ENCODE measurements around the gene NSMF.
"Not testable (repeated sequence)": the region's sequence is repeated elsewhere in the genome, so short reads cannot be mapped to it uniquely, and the experiment has no call there.

NSMF gene

GRCh38 chr9:137454145-137454596 lies 5.0 kb downstream of the NSMF start:
- no peak for TF ChIP-seq CTCF (IDR thresholded peaks at IDR 0.05; ENCODE audit: low read depth, low read length)
- Histone ChIP-seq H3K4me3 (ENCODE audit: low read depth, low read length) (peak overlapping the region; percentile 44), H3K36me3 (peaks cover 59% of the 10 kb centered on the region), H3K9me3 (no peaks in the 10 kb centered on the region), H3K4me1 (peaks cover 32% of the 10 kb centered on the region), H3K27me3 (no peaks in the 10 kb centered on the region)
- peak; percentile 74 for DNase-seq

- Histone ChIP-seq H3K4me3 (ENCODE audit: low read depth, low read length) (no peak overlapping the region), H3K9me3 (no peaks in the 10 kb centered on the region), H3K36me3 (peaks cover 64% of the 10 kb centered on the region), H3K27me3 (no peaks in the 10 kb centered on the region), H3K4me1 (peaks cover 32% of the 10 kb centered on the region)
- DNase-seq: peak; percentile 85
- TF ChIP-seq CTCF (IDR thresholded peaks at IDR 0.05; ENCODE audit: low read depth, low read length): no peak
Observed at GRCh38 chr9:137453643-137454081, 5.5 kb downstream of the NSMF start.

GRCh38 chr9:137452761-137453642 lies 6.1 kb downstream of the NSMF start:
- Histone ChIP-seq H3K36me3 (peaks cover 61% of the 10 kb centered on the region), H3K27me3 (no peaks in the 10 kb centered on the region), H3K4me1 (peaks cover 31% of the 10 kb centered on the region), H3K9me3 (no peaks in the 10 kb centered on the region), H3K4me3 (ENCODE audit: low read depth, low read length) (no peak overlapping the region)
- peak; percentile 17 for DNase-seq
- no peak for TF ChIP-seq CTCF (IDR thresholded peaks at IDR 0.05; ENCODE audit: low read depth, low read length)

- Histone ChIP-seq H3K4me3 (ENCODE audit: low read depth, low read length) (no peak overlapping the region), H3K4me1 (peaks cover 23% of the 10 kb centered on the region), H3K9me3 (no peaks in the 10 kb centered on the region), H3K36me3 (peaks cover 52% of the 10 kb centered on the region), H3K27me3 (no peaks in the 10 kb centered on the region)
- no peak for DNase-seq
- TF ChIP-seq CTCF (IDR thresholded peaks at IDR 0.05; ENCODE audit: low read depth, low read length): no peak
Observed at GRCh38 chr9:137452006-137452760, 7.0 kb downstream of the NSMF start.

GRCh38 chr9:137451264-137452005 lies 7.7 kb downstream of the NSMF start:
- H3K9me3 ChIP-seq; DNase-seq; H3K4me3 ChIP-seq (ENCODE audit: low read depth, low read length); H3K27me3 ChIP-seq: not testable (repeated sequence)
- H3K36me3 ChIP-seq: peaks cover 46% of the 10 kb centered on the region
- H3K4me1 ChIP-seq: peaks cover 22% of the 10 kb centered on the region

GRCh38 chr9:137450539-137451222 lies 8.5 kb downstream of the NSMF start:
- Histone ChIP-seq H3K4me1 (peaks cover 16% of the 10 kb centered on the region), H3K36me3 (peaks cover 39% of the 10 kb centered on the region)
- not testable (repeated sequence) for DNase-seq; H3K4me3 ChIP-seq (ENCODE audit: low read depth, low read length); H3K9me3 ChIP-seq; H3K27me3 ChIP-seq

Measured in BE2C (cell line).